ENCODE measurements around the gene NFE2L2. TPM values are rescaled to one million over a fixed set of nuclear protein-coding genes. Genes with fewer than 3 reads are reported as not detected.
A peak's percentile ranks its signal among the peaks of the same experiment; 100 is the strongest.

Gene NFE2L2
- total and polyA plus RNA-seq, 2 donors (not counting 1 experiment from before 2014, with no cell fraction given) = 16.8 to 93.6 TPM

GRCh38 chr2:177291701-177292100 lies 27.2 kb upstream of the NFE2L2 start:
- Histone ChIP-seq H3K9me3 (ENCODE audit: control extremely low read depth in 1 of 3, control insufficient read depth in 2 of 3, insufficient read depth in 1 of 3, low read length in 2 of 3) (no peaks in the 10 kb centered on the region), H3K36me3 (replicated peaks in 1 of 2; ENCODE audit: control extremely low read depth in 1 of 2, control insufficient read depth in 1 of 2, extremely low read depth in 1 of 2, insufficient read depth in 2 of 2, low read length in 1 of 2) (no peaks in the 10 kb centered on the region), H3K27me3 (replicated peaks in 1 of 4; ENCODE audit: control extremely low read depth in 1 of 4, control insufficient read depth in 3 of 4, insufficient read depth in 4 of 4, low read length in 3 of 4) (no peaks in the 10 kb centered on the region), H3K4me3 (ENCODE audit: control extremely low read depth in 1 of 5, extremely low read depth in 1 of 5, insufficient read depth in 1 of 5, low read depth in 2 of 5, low read length in 4 of 5) (no peak overlapping the region), H4K20me1 (ENCODE audit: control insufficient read depth, insufficient read depth, low read length, poor library complexity, severe bottlenecking) (no peaks in the 10 kb centered on the region), H2AFZ (ENCODE audit: insufficient read depth, low read depth, low read length, poor library complexity, severe bottlenecking) (no peak overlapping the region), H3K4me2 (replicated peaks; ENCODE audit: low read depth, low read length, poor library complexity, severe bottlenecking) (no peak overlapping the region), H3K9ac (ENCODE audit: low read length) (no peak overlapping the region), H3K4me1 (ENCODE audit: control insufficient read depth in 2 of 2, insufficient read depth in 2 of 2, low read length in 2 of 2) (peaks cover 9 to 15% of the 10 kb centered on the region in 2 donors), H3K79me2 (ENCODE audit: control insufficient read depth, insufficient read depth, low read length) (no peaks in the 10 kb centered on the region), H3K27ac (ENCODE audit: low read length in 2 of 2) (no peak overlapping the region)
- Mint-ChIP-seq H3K9me3 (ENCODE audit: insufficient read depth) (no peaks in the 10 kb centered on the region), H3K4me1 (peaks cover 16% of the 10 kb centered on the region), H3K27ac (no peak overlapping the region), H3K4me3 (no peak overlapping the region), H3K27me3 (no peaks in the 10 kb centered on the region)
- intact Hi-C loops (cut with micrococcal nuclease) = no loop called here
- ATAC-seq (ENCODE audit: low read depth) (no peak), DNase-seq (no peak)
- POLR2A ChIA-PET = no interaction called here
- 100% methylated on average over 2 of the region's 4 CpGs for WGBS (ENCODE audit: insufficient coverage)
- CTCF ChIA-PET = interaction anchor here (1.0 to 6.3 kb wide), 3 partner anchors 19 to 128 kb away, joined by 3 to 162 read pairs (median 126); partner anchors contain the start of gene NFE2L2
- TF ChIP-seq, protein P1, sequence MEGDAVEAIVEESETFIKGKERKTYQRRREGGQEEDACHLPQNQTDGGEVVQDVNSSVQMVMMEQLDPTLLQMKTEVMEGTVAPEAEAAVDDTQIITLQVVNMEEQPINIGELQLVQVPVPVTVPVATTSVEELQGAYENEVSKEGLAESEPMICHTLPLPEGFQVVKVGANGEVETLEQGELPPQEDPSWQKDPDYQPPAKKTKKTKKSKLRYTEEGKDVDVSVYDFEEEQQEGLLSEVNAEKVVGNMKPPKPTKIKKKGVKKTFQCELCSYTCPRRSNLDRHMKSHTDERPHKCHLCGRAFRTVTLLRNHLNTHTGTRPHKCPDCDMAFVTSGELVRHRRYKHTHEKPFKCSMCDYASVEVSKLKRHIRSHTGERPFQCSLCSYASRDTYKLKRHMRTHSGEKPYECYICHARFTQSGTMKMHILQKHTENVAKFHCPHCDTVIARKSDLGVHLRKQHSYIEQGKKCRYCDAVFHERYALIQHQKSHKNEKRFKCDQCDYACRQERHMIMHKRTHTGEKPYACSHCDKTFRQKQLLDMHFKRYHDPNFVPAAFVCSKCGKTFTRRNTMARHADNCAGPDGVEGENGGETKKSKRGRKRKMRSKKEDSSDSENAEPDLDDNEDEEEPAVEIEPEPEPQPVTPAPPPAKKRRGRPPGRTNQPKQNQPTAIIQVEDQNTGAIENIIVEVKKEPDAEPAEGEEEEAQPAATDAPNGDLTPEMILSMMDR (IDR thresholded peaks at IDR 0.05) = no peak
- no peak for TF ChIP-seq EZH2 (IDR thresholded peaks at IDR 0.05; ENCODE audit: borderline replicate concordance, insufficient read depth, low read depth, low read length, poor library complexity, severe bottlenecking)

- Histone ChIP-seq H3K27me3 (replicated peaks in 1 of 4; ENCODE audit: control extremely low read depth in 1 of 4, control insufficient read depth in 3 of 4, insufficient read depth in 4 of 4, low read length in 3 of 4) (no peaks in the 10 kb centered on the region), H2AFZ (ENCODE audit: insufficient read depth, low read depth, low read length, poor library complexity, severe bottlenecking) (peak overlapping the region; percentile 61), H3K9me3 (ENCODE audit: control extremely low read depth in 1 of 3, control insufficient read depth in 2 of 3, insufficient read depth in 1 of 3, low read length in 2 of 3) (no peaks in the 10 kb centered on the region), H3K4me1 (ENCODE audit: control insufficient read depth in 2 of 2, insufficient read depth in 2 of 2, low read length in 2 of 2) (peaks cover 9 to 13% of the 10 kb centered on the region in 2 donors), H3K4me3 (ENCODE audit: control extremely low read depth in 1 of 5, extremely low read depth in 1 of 5, insufficient read depth in 1 of 5, low read depth in 2 of 5, low read length in 4 of 5) (no peak overlapping the region), H4K20me1 (ENCODE audit: control insufficient read depth, insufficient read depth, low read length, poor library complexity, severe bottlenecking) (no peaks in the 10 kb centered on the region), H3K79me2 (ENCODE audit: control insufficient read depth, insufficient read depth, low read length) (no peaks in the 10 kb centered on the region), H3K4me2 (replicated peaks; ENCODE audit: low read depth, low read length, poor library complexity, severe bottlenecking) (peak overlapping the region; percentile 50), H3K27ac (ENCODE audit: low read length in 2 of 2) (no peak overlapping the region), H3K36me3 (replicated peaks in 1 of 2; ENCODE audit: control extremely low read depth in 1 of 2, control insufficient read depth in 1 of 2, extremely low read depth in 1 of 2, insufficient read depth in 2 of 2, low read length in 1 of 2) (no peaks in the 10 kb centered on the region), H3K9ac (ENCODE audit: low read length) (peak overlapping the region; percentile 22)
- intact Hi-C loops (cut with micrococcal nuclease) = no loop called here
- WGBS (ENCODE audit: insufficient coverage) = 25% methylated on average over 4 of the region's 9 CpGs
- peak overlapping the region; percentile 5 for H3K4me3 Mint-ChIP-seq
- ChIA-PET POLR2A (interaction anchor here (0.6 to 1.0 kb wide), 2 partner anchors 103 to 259 kb away, joined by 3 to 4 read pairs; partner anchors contain the start of gene AGPS), CTCF (interaction anchor here (1.0 to 1.4 kb wide), 3 partner anchors 27 to 140 kb away, joined by 5 to 10 read pairs (median 8); no protein-coding TSS in a partner anchor)
- no peak for TF ChIP-seq EZH2 (IDR thresholded peaks at IDR 0.05; ENCODE audit: borderline replicate concordance, insufficient read depth, low read depth, low read length, poor library complexity, severe bottlenecking)
- TF ChIP-seq, protein P1 (IDR thresholded peaks at IDR 0.05) = no peak
- peak overlapping the region; percentile 46 for H3K27ac Mint-ChIP-seq
- H3K4me1 Mint-ChIP-seq = peaks cover 13% of the 10 kb centered on the region
- no peaks in the 10 kb centered on the region for H3K9me3 Mint-ChIP-seq (ENCODE audit: insufficient read depth)
- peak; percentile 65 for ATAC-seq (ENCODE audit: low read depth)
- DNase-seq = peak; percentile 34
- H3K27me3 Mint-ChIP-seq = no peaks in the 10 kb centered on the region
Observed at GRCh38 chr2:177289824-177290628, 25.5 kb upstream of the NFE2L2 start.
